Measurements from ENCODE around the gene OSM.

OSM gene

DNA sequence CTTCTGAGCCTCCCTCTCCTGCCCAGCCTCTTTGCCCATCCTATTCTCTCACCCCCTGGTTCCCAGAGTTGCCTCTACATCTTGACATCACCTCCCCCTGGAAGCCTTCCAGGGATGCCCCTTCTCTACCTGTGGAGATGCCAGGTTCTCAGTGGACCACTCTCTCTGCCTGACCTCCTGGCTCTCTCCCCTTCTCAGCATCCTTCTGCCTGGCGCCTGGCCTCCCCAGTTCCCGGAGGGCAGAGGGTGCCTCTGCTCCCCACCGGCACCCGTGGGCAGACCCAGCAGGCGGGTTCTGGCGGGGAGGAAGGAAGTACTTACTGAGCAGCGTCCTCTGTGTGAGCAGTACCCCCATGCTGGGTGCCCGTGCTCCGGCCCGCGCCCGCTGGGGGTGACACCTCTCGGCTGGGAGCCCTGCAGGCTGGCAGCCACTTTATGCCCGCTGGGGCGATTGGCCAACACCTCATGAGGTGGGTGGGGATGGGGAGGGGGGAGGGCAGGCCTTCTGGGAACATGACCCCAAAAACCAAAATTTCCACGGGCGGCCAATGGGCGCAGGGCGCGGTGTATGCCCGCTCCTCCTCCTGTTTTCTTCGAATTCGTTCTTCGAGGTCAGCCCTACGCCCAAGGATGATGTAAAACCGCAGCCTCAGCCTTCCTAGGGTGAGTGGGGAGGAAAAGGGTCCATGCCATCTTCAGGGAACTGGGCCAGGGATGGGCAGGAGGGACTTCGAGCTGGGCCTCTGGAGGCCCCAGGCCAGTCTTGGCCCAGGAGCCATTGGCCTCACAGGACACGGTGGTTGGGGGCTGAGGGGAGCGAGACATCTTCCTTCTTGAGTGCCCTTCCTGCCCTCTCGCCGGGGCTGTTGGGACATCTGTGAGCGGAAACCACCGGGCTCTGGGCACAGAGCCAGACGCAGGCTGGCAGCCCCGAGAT lies at the start of gene OSM:
Gene OSM (minus strand): TSS at position 407 of the 937 bp plus-strand sequence. CDS start 52 bp downstream, at position 355.
- no peak for FAIRE-seq

DNA sequence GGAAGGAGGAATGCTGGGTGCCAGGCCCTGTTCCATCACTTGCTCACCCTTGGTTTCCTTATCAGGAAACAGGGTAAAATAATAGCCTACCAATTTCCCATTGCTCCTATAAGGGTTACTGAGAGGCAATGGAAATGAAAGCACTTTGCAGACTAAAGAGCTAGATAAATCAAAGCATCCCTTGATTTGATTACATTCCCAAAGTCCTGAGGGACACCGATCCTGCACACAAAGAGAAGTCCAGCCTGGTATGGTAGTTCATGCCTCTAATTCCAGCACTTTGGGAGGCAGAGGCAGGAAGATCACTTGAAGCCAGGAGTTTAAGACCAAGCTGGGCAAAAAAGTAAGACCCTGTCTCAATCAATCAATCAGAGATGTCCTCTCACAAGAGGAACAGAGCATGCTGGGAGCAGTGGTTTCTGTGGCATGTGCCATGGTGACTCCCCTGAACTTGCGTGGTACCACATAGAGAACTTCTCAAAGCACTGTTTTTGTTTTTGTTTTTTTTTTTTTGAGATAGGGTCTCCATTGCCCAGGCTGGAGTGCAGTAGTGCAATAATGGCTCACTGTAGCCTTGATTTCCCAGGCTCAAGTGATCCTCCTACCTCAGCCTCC lies 49.4 kb upstream of the OSM start:
- FAIRE-seq: no peak

DNA sequence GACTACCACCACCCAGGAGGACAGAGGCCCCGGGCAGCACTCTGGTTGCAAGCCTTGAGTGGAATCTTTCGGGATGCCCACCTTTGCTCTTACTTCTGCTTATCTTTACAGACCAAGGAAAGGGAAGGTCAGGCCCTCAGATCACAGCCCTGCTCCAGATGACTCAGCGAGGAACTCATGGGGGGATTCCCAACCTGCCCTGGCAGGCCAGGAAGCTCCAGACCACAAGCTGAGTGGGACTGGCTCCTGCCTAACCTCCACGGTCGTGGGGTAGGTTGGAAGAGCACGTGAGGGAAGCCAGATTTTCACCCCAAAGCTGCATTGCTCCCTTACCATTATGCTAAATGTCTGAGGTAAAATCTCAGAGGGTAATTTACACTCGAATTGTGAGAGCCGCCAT lies 48.3 kb upstream of the OSM start:
- FAIRE-seq: no peak

DNA sequence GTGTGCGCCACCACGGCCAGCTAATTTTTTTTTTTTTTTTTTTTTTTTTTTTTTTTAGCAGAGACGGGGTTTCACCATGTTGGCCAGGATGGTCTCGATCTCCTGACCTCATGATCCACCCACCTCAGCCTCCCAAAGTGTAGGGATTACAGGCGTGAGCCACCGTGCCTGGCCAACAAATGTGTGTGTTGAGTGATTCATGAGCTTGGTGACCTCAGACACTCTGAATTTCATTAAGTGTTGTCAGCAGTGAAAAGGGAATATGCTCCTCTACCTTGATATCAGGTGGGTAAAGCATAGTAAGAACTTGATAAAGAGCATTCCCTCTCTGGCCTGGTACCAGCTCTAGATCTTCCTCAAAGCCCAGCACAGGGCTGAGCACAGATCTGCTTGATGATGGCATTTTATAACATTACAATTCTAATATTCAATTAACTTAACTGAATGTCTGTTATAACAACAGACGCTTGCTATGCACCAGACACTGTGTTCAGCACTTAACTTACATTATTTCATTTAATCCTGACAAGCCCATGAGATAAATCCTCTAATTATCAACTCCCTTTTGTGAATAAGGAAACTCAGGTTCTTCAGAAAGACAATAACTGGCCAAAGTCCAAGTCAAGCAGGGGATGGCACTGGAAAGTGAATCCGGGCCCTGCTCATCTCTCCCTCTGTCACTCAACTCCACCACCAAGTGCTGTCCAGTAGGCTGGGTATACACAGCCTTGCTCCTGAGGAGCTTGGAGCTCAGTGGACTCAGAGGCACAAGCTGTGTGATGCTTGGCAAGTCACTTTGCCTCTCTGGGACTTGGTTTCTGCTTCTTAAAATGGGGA lies 47.1 kb upstream of the OSM start:
- FAIRE-seq: no peak

DNA sequence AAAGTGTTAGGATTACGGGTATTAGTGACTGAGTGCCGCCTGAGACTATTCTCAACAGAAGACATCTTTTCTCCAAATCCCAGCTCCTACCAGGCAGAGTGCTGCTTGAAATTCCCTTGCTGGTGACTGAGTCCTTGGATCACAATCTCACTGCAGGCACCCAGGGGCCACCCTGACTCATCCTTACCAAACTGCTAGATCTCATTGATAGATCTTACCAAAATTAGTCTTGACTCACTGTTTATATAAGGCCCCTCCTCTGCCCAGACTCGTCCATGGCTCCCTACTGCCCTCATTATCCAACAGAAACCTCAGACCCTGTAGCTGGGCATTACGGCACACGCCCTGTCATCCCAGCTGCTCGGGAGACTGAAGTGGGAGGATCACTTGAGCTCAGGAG lies 45.4 kb upstream of the OSM start:
- no peak for FAIRE-seq

DNA sequence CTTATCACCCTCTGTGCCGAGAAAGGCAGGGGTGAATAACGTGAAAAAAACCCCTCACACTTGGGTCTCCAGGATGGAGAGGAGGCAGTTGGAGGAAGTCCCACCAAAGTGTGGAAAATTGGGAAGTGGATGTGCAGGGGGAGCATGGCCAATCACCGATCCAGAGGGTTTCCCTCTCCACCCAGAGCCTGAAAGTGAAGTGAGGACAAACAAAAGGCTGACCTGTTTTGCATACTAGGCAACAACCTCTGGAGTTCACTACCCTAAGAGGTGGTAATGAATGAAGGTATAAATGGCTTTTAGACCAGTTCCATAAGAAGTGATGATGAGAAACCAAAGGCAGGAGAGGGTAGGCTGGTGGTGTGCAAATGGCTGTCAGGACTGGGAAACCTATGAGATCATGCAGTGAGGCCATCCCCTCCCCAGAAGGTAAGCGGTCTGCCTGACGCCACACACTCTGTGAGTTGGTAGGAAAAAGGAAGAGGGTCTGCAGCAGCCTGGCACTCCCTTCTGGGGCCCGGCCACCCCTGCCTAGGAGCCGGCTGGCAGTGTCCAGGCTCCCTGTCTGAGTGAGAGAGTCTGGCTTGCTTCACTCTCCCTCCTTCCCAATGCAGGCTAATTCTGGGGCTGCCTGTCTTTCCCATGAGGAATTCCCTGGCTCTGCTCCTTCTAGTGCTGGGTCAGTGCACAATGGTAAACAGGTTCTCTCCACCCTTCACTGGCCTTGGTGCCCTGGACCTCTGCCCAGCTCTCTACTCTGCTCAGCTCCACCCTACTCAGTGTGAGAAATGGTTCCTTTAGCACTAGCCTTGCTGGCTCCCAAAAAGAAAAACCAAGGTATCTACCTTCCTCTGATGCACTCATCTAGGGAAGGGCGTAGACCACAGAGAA lies 44.5 kb upstream of the OSM start:
- FAIRE-seq: no peak

DNA sequence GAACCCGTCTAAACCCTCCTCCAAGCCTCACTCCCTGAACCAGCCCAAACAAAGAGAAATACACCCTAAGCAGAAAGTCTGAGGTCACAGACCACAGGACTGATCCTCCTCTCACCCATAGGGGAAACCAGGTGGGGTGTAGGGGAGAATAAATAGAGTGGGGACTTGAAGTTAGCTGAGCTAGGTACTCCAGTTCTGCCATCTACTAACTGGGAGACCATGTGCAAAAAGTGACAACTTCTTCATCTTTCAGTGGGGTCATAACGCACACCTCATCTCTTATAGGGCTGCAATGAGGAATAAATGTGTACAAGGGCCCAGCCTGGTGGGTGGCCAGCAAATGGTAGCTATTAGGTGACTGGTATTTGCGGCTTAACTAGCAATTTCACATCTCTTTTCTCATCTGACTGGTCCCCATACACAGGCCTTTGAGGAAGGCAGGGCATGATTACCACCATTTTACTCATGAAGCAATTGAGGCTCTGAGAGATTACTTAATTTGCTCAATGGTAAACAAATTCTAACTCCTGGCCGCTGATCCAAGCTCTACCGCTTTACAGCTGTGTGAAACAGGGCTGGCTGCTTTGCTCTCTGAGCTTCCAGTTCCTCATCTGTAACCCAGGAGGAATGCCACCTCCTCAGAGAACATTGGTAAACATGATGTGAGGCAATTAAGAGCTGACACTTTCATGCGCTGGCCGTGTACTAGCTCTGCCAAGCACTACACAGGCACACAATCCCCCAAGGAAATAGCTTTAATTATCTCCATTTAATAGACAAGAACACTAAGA lies 43.5 kb upstream of the OSM start:
- no peak for FAIRE-seq

DNA sequence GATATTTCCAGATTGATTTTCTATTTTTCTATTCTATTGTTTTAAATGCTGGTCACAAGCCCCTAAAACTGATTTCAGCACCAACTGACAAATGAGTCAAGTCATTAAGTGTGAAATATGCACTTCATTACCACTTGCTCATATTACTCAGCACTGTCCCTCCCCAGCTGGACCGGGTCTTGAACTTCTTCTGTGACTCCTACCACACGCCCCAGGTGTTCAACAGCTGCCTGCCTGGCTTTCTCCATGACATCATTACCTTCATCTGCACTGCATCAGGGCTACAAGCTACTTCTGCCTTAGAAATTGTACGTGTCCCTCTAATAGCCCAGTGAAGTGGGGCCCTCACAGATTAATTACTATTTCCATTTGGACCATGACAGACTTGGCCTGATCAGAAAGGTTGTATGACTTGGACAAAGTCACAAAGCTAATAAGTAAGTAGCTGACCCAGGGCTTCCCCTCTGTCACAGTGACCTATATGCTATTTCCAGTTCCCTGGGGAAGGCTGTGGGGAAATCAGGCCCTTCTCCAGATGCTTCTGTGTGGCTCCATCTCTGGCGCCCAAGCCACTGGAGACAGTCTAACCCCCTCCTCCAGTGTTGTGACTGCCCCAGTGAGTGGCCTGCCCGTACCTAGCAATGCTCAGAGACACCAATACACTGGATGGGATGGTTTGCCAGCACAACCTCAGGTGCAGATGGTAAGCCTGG lies 42.0 kb upstream of the OSM start:
- FAIRE-seq: no peak

DNA sequence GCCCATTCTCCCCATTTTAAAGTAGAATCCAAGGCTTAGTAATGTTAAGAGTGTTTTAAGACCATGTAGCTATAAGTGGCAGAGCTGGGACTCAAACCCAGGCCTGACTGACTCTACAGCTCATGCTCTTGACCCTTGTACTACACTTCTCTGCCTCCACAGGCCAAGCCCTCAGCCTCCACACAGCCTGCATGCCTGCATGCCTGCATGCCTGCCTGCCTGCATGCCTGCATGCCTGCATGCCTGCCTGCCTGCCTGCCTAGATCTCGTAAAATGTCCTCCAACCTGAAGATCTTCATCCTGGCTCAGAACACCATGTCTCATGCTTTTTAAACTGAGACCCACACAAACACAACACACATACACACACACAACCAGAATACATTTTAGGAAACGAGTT lies 41.4 kb upstream of the OSM start:
- no peak for FAIRE-seq

DNA sequence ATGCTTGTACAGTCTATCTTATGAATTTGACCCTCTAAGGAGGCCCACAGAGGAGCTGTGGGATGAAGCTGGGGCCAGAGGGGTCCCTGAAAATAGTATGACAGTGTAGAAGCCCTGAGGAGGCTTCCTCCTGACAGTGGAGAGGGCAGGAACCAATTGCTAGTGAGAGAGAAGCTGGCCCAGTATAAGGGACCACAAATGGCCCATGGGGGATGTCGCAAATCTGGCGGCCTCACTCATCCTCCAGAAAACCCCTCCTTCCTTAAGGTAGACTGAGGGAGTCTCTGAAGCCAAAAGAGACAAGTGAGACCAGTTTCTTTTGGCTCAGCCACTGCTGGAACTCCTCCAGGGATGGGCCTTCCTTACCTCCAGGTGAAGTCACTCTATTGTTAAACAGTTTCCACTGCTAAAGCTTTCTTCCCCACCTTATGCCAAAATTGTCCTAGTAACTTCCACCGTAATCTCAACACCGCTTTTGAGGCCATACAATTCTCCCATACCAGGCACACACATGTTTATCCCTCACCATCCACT lies 40.5 kb upstream of the OSM start:
- FAIRE-seq: no peak

DNA sequence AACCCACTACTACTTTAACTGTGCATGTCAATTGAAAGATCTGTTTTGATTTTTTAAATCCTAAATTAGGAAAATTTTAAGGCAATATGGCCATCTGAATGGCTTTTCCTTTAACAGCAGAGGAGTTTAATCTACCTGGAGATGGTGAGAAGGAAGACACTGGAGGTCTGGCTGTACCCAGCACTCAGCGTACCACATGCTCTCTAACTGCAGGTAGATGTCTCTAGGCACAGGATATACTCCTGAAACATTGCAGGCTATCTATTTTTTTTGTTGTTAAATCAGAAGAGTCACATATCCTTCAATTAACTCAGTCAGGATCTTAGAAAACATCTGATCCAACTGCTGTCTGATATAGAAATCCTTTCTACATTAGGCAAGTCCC lies 40.0 kb upstream of the OSM start:
- FAIRE-seq: no peak

DNA sequence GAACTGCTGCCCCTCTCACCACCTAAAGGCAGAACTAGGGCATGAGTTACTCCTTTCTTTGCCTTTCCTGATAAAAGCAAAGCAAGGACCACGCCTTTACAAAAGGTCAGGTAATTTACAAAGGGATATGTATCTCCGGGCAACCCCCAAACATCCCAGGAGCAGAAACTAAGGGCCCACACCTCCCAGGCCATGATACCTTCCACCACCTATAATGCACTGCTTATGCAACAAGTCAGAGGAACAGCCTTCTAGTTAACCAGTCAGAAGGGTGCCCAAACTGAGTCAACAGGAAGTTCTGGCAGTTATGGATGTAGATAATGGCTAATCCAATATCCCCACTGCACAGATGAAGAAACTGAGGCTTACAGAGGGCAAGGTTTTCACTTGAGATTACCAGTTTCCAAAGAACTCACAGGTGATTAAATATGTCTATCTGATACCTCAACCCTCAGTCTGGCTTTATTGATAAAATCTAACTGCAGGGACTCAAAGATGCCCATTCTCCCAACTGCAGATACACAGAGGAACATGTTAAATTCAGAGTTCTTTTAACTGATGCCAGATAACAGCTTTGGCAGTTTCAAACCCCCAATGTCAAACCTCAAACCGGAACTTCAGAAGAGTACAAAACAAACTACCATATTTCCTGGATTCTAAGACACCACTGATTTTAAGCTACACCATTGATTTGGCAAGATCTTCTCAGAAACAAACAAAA lies 39.4 kb upstream of the OSM start:
- no peak for FAIRE-seq

DNA sequence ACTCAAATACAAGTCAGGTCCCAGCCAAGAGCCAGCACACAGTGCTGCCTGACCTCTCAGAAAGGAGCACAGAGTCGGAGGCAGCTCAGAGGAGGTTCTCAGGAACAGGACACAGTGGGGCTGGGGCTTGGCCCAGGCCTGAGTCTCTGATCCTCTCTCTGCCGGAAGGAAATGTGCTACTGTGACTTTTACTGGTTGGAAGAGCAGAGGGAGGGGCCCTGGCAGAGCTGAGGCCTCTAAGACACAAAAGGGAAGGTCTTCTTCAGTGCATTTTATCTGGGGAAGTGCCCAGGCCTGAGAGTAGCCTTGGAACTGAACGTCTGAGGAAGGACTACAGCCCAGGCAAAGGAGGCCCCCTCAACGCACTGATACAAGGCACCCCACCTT lies 38.9 kb upstream of the OSM start:
- no peak for FAIRE-seq

DNA sequence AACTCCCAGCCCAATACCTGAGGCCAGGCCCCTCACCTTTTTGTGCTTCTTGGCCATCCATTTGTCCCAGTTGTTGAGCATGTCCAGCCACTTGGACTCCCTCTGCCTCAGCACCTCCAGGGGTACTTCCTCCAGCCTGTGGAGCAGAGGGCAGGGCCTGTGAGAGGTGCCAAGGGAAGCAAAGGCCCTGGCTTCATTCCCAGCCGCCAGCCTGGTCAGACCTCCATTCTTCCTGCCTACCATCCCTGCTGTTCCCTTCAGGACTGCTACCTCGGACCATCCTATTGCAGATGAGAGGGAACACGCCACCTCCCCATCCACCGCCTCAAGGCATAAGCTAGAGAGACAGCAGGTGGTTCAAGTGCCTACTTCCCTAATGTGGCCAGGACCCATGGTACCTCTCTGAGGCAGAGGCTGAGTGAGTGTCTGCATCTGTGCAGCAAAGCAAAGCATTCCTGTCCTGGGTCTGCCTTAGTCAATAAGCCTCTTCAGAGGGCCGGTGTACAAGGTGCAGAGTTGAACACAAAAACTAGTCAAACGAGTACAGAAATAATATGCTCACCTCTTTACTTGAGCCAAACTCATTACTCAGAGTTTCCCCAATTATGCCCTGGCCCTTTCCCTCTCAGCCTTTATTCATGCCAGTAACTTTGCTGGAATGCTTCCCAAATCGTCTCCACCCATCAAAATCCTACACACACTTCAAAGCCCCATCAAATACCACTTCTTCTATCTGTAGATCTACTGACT lies 38.0 kb upstream of the OSM start:
- no peak for FAIRE-seq

DNA sequence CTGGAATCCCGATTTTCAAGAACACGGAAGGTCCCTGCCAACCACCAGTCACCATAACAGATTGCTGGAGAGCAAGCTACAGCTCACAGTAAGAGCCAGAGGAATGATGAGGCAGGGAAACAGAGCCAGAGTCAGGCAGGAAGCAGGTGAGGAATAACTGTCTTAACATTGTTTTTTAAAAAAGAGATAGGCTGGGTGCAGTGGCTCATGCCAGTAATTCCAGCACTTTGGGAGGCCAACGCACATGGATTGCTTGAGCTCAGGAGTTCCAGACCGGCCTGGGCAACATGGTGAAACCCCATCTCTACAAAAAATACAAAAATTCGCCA lies 36.1 kb upstream of the OSM start:
- FAIRE-seq: no peak

DNA sequence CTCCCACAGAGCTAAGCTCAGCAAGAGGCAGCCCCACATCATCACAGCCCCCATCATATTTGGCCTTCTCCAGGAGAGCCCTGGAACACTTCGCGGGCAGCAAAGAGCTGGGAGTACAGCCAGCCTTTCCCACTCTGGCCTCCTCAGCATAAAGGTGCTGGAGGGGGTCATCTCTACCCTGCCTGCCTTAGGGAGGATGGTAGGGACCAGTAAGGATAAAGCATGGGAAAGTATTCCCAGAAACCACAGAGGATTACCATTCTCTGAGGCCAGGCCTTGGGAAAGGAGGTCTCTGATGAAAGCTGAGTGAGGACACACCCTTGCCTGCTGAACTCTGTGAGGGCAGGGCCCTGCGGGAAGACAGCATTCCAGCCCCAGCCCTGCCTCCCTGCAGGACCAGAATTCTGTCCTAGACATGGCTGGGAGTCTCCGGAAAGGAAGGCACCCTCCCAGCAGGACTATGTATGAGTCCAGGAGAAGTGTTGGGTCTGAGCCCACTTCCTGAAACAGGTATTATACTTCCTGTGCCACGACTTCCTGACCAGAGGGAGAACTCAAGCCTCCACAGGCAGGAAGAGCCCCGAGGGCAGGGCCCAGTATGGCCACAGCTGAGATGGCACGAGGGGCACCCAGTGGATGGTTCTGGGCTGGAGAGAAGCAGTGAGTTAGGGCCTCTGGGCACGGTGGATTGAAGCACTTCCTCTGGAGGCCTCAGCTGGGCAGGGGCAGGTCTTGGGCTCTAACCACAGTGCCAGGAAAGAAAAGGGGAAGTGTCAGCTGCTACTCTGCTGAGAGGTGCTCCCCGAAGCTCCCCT lies 35.6 kb upstream of the OSM start:
- FAIRE-seq: no peak

DNA sequence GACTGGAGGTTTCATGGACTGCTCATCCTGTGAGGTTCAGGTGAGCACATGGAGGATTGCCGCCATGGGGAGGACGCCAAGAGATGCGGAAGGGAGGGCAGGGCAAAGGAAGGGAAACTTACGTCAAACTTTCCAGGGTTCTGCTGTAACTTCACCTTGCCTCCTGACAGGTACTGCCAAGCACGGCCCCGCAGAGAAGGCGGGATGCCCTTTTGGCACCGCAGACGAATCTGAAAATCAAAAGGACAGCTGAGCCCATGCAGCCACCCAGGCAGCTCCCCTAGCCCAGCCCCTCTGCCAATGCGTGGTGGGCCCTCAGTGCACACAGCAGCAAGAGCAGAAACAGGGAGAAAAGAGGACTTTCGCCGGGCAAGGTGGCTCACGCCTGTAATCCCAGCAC lies 32.7 kb upstream of the OSM start:
- no peak for FAIRE-seq

DNA sequence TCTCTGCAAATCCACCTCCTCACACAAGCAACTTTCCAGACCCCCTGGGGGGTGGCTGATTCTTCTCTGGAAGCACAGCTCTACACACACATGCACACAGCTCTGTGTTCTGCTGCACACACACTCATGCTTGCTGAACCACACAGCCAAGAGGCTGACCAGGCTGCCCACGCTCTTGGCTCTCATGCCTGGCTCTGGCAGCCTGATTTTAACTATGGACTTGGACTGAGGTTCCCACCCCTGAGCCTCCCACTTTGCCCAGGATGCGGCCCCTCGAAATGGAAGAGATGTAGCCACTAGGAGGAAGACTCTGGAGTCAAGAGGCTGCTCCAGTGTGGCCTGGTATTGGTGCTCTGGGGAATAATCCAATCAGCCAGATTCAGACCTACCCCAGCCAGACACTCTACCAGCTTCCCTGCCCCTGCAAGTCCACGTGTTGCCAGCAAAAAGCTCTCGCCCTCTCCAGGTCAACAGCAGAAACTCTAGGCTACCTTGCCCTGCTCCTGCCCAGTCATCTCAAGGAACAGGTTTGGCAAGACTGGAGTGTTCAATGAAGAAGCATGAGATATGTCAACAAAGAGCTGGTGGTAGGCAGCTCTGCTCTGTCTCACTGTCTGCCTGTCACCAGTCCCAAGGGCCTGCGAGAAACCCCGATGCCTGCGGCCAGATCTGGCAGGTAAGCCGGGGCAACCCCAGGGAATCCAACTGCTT lies 31.5 kb upstream of the OSM start:
- no peak for FAIRE-seq

Measured in G401.6 (cell line).